ENCODE measurements around the gene N4BP2.

DNA sequence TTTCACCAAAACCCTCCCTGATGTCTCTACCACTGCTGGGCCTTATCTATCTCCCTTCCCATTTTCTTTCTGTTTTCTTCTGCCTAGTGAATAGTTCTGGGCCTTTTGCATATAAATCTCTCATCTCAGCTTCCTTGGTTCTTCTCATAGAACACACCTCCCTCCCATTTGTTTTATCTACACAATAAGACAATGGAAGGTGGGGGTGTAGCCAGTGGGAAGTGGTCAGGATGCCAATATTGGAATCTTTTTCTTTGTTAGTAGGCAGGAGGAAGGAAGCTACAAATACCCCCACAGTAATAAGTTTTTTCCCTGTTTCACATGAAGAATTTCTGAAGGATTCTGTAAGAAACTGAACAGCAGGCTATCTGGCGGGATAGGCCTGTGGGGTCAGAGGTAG, 109.3 kb downstream of the N4BP2 start:
- TF ChIP-seq EP300 (IDR thresholded peaks at IDR 0.05) (no peak), POLR2A (IDR thresholded peaks at IDR 0.05) (no peak)
- TF ChIP-seq, protein P1, sequence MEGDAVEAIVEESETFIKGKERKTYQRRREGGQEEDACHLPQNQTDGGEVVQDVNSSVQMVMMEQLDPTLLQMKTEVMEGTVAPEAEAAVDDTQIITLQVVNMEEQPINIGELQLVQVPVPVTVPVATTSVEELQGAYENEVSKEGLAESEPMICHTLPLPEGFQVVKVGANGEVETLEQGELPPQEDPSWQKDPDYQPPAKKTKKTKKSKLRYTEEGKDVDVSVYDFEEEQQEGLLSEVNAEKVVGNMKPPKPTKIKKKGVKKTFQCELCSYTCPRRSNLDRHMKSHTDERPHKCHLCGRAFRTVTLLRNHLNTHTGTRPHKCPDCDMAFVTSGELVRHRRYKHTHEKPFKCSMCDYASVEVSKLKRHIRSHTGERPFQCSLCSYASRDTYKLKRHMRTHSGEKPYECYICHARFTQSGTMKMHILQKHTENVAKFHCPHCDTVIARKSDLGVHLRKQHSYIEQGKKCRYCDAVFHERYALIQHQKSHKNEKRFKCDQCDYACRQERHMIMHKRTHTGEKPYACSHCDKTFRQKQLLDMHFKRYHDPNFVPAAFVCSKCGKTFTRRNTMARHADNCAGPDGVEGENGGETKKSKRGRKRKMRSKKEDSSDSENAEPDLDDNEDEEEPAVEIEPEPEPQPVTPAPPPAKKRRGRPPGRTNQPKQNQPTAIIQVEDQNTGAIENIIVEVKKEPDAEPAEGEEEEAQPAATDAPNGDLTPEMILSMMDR (IDR thresholded peaks at IDR 0.05): no peak

All from ovary (tissue), 3 donors.